Endothelial cell of umbilical vein (primary cell): ENCODE data around the gene PRRC2B. TPM values are rescaled to one million over a fixed set of nuclear protein-coding genes. Genes with fewer than 3 reads are reported as not detected.

Experiments
- BruUV-seq: library from RNA; stranded (reverse); fragments of 400-500 nt; replicated peaks from 2 replicates; lab custom pipeline; 2021; lab: Mats Ljungman, UMichigan
- CTCF ChIA-PET: fragments of 300-600, 350-600 bp; sonication (Branson Sonifier 250); formaldehyde crosslinking; loops from one replicate; lab custom pipeline; 2021; ENCODE audit warnings: antibody characterized with exemption, inconsistent platforms; lab: Charles Lee
- POLR2A ChIA-PET: fragments of 300-600, 350-600 bp; sonication (Branson Sonifier 250); formaldehyde crosslinking; loops from one replicate; lab custom pipeline; 2021; ENCODE audit warnings: antibody characterized with exemption, inconsistent platforms; lab: Charles Lee
- DNase-seq: peaks from one replicate; pipeline ENCODE4 v3.0.0-alpha.2; 2011; ENCODE audit warnings: low read depth, low spot score
- FAIRE-seq: peaks from 2 replicates; lab custom pipeline; 2011; peaks lifted over from hg19 to GRCh38; lab: Jason Lieb, UNC
- H2AFZ ChIP-seq: 2 replicates; pipeline ENCODE4 v1.6.0; 2012; ENCODE audit warnings: low read depth, low read length, control low read depth, inconsistent platforms
- H3K27ac ChIP-seq: 2 replicates; pipeline ENCODE4 v1.5.1; 2011; ENCODE audit warnings: low read depth, mild to moderate bottlenecking, control low read depth, low read length, moderate library complexity; ENCODE audit not compliant: insufficient read depth
- H3K27me3 ChIP-seq, 2 experiments: 2 replicates each; pipeline versions ENCODE4 v1.6.0 to v1.6.1; 2011; ENCODE audit warnings: low read length in 2 of 2, mixed read lengths in 1 of 2; ENCODE audit not compliant: control insufficient read depth in 2 of 2, insufficient read depth in 2 of 2
- H3K36me3 ChIP-seq, 2 experiments: 2 replicates in 1 of 2; 3 replicates in 1 of 2; pipeline ENCODE4 v1.5.1; 2011; ENCODE audit warnings: low read length in 2 of 2, mild to moderate bottlenecking in 1 of 2, moderate library complexity in 1 of 2; ENCODE audit not compliant: control insufficient read depth in 2 of 2, insufficient read depth in 2 of 2; ENCODE audit errors: extremely low read depth in 1 of 2
- H3K4me1 ChIP-seq: 3 replicates; pipeline ENCODE4 v1.5.1; 2011; ENCODE audit warnings: mild to moderate bottlenecking, low read length; ENCODE audit not compliant: control insufficient read depth, insufficient read depth; ENCODE audit errors: extremely low read depth
- H3K4me2 ChIP-seq: 2 replicates; pipeline ENCODE4 v1.6.1; 2011; ENCODE audit warnings: low read length, control low read depth, mixed read lengths; ENCODE audit not compliant: insufficient read depth
- H3K4me3 ChIP-seq, 3 experiments: fragments of 200-600 bp in 1 of 3; sonication (generic), shearing (Covaris generic) in 1 of 3; replicated peaks in 1 of 3; 2 replicates each; pipeline ENCODE4 v1.5.1; 2011 to 2016; ENCODE audit warnings: control low read depth in 3 of 3, low read length in 3 of 3, mild to moderate bottlenecking in 2 of 3, inconsistent platforms in 1 of 3, low read depth in 1 of 3, moderate library complexity in 1 of 3; ENCODE audit not compliant: insufficient read depth in 1 of 3
- H3K79me2 ChIP-seq: 2 replicates; pipeline ENCODE4 v1.6.0; 2012; ENCODE audit warnings: low read length, inconsistent platforms; ENCODE audit not compliant: control insufficient read depth, insufficient read depth
- H3K9ac ChIP-seq: replicated peaks from 2 replicates; pipeline ENCODE3; 2011; ENCODE audit warnings: low read length, control low read depth; ENCODE audit not compliant: insufficient read depth; ENCODE audit errors: extremely low read depth
- H3K9me1 ChIP-seq: replicated peaks from 3 replicates; pipeline ENCODE4 v1.6.0; 2011; ENCODE audit warnings: mild to moderate bottlenecking, low read length; ENCODE audit not compliant: control insufficient read depth, insufficient read depth; ENCODE audit errors: extremely low read depth
- H3K9me3 ChIP-seq: replicated peaks from 2 replicates; pipeline ENCODE4 v1.5.1; 2012; ENCODE audit warnings: low read length, inconsistent platforms; ENCODE audit not compliant: control insufficient read depth, insufficient read depth
- H4K20me1 ChIP-seq: replicated peaks from 2 replicates; pipeline ENCODE3; 2011; ENCODE audit warnings: mild to moderate bottlenecking, low read length; ENCODE audit not compliant: control insufficient read depth, insufficient read depth; ENCODE audit errors: extremely low read depth
- CTCF ChIP-seq, 2 donors: IDR thresholded peaks; 1 replicate in 1 of 2; 2 replicates in 1 of 2; pipeline ENCODE4 v1.5.1; 2011; ENCODE audit warnings: low read length in 2 of 2, mild to moderate bottlenecking in 2 of 2, moderate library complexity in 2 of 2, control low read depth in 1 of 2, inconsistent platforms in 1 of 2, low read depth in 1 of 2; ENCODE audit not compliant: insufficient read depth in 1 of 2; ENCODE audit errors: extremely low read depth in 1 of 2
- EZH2 ChIP-seq: IDR thresholded peaks from 2 replicates; pipeline ENCODE4 v1.6.1; 2012; ENCODE audit warnings: borderline replicate concordance, low read depth, mild to moderate bottlenecking, moderate library complexity, low read length, inconsistent platforms; ENCODE audit not compliant: severe bottlenecking
- GATA2 ChIP-seq: IDR thresholded peaks from 2 replicates; pipeline ENCODE4 v1.7.0; 2011; ENCODE audit warnings: low read depth, mild to moderate bottlenecking, moderate library complexity, mixed read lengths, low read length; ENCODE audit not compliant: insufficient read length, insufficient read depth
- JUN ChIP-seq: IDR thresholded peaks from 2 replicates; pipeline ENCODE4 v1.6.1; 2011; ENCODE audit warnings: borderline replicate concordance, low read depth; ENCODE audit not compliant: insufficient read length, insufficient read depth
- MYC ChIP-seq: IDR thresholded peaks from one replicate; pipeline ENCODE4 v1.6.1; 2011; ENCODE audit warnings: mild to moderate bottlenecking, low read depth, low read length
- POLR2A ChIP-seq: IDR thresholded peaks from 2 replicates; pipeline ENCODE4 v1.6.1; 2012; ENCODE audit warnings: low read depth, mild to moderate bottlenecking, control low read depth, low read length
- POLR2AphosphoS5 ChIP-seq: IDR thresholded peaks from 2 replicates; pipeline ENCODE4 v1.6.1; 2012; ENCODE audit warnings: low read depth, mild to moderate bottlenecking, control low read depth, low read length, moderate library complexity; ENCODE audit not compliant: insufficient read depth
- dilution Hi-C: fragments of 300-500 bp; cut with MboI; formaldehyde crosslinking; loops from one replicate; pipeline ENCODE4 v1.15.0; 2019; ENCODE audit warnings: low sequenced_read_pairs; ENCODE audit not compliant: extremely low pct_ligation_motif_present
- intact Hi-C: fragments of 100-400 bp; cut with micrococcal nuclease; formaldehyde crosslinking; loops from one replicate; pipeline ENCODE4 v1.10.0; 2022
- polyA plus RNA-seq, 4 experiments: library from polyadenylated mRNA; depleted of rRNA in 3 of 4; stranded (reverse) in 3 of 4; unstranded in 1 of 4; fragments of >200 nt; gene quantifications; 2 replicates each; pipeline versions ENCODE4 v1.2.1 to v1.2.3, GENCODE V29; 2011 to 2012; ENCODE audit warnings: missing spikeins in 1 of 4
- total RNA-seq: library from RNA; stranded (reverse); gene quantifications from 2 replicates; pipeline ENCODE4 v1.2.3, GENCODE V29; 2021

The PRRC2B gene
- total and polyA plus RNA-seq, 2 donors (not counting 3 experiments of a cell fraction or from before 2014, with no cell fraction given), result 35.6 to 256 TPM

GRCh38 chr9:131386281-131386680 lies 7.6 kb upstream of the PRRC2B start:
- TF ChIP-seq GATA2 (no peak), JUN (no peak), EZH2 (no peak), POLR2AphosphoS5 (no peak), POLR2A (no peak), MYC (no peak), CTCF (IDR thresholded peaks at IDR 0.05; ENCODE audit: extremely low read depth in 1 of 2, insufficient read depth in 1 of 2, low read depth in 1 of 2, low read length in 2 of 2) (peak in 1 of 2 donors; percentile 6)
- dilution Hi-C loops, result no loop called here
- Histone ChIP-seq H2AFZ (no peak overlapping the region), H3K4me3 (no peak overlapping the region), H3K4me2 (no peak overlapping the region), H3K4me1 (no peaks in the 10 kb centered on the region), H3K79me2 (no peaks in the 10 kb centered on the region), H3K9me3 (no peaks in the 10 kb centered on the region), H3K36me3 (no peaks in the 10 kb centered on the region), H3K9me1 (no peaks in the 10 kb centered on the region), H3K27me3 (no peaks in the 10 kb centered on the region), H4K20me1 (no peaks in the 10 kb centered on the region), H3K9ac (no peak overlapping the region), H3K27ac (no peak overlapping the region)
- intact Hi-C loops, result no loop called here
- BruUV-seq, result no TSS peak
- CTCF ChIA-PET, result interaction anchor here (2.5 kb wide), 1 partner anchor 13 kb away, joined by 8 read pairs; no protein-coding TSS in a partner anchor
- DNase-seq (no peak), FAIRE-seq (peak; percentile 40)
- POLR2A ChIA-PET, result no interaction called here
